HG02571 (cell line): ENCODE results near the gene ANKRD33.
"Not testable (repeated sequence)": the region's sequence is repeated elsewhere in the genome, so short reads cannot be mapped to it uniquely, and the experiment has no call there.

Experiments
- ATAC-seq: cut with Tn5 transposase; IDR thresholded peaks from one replicate; pipeline ENCODE4 v1.9.1; 2021; ENCODE audit warnings: mild to moderate bottlenecking, moderate library complexity; ENCODE audit not compliant: unreplicated experiment

Gene ANKRD33

DNA sequence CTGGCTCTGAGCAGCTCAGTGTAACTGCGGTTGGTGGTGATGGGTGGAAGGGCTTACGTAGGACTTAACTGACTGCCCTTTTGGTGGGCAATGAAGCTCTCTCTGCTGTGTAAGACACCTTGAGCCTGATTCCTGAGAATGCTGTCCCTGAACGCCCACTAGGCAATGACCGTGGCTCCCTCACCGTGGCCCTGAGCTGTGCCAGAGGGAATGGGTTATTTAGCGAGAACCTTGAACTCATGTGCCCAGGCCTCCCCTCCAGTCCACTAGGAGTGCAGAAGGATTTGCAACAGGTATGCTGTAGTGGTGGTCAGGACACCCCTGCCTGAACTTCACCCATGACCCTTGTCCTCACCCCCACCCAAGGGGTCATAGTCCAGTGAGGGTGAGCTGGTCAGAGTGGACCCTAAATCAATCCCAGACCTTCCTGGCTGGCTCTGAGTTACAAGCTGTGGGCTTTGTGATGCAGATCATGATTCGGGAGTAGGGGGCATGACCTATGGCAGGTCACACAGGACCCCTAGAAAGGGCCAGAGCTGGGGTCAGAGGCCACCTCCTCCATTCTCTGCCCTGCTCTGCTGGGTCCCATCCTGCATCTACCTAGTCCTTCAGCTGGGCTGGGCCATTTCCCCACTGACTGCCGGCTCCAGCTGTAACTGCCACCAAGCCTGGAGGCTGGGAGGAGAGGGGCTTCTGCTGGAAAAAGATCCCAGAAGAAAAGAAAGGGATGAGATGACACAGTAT is 14.5 kb upstream of the ANKRD33 start:
- ATAC-seq = no peak

DNA sequence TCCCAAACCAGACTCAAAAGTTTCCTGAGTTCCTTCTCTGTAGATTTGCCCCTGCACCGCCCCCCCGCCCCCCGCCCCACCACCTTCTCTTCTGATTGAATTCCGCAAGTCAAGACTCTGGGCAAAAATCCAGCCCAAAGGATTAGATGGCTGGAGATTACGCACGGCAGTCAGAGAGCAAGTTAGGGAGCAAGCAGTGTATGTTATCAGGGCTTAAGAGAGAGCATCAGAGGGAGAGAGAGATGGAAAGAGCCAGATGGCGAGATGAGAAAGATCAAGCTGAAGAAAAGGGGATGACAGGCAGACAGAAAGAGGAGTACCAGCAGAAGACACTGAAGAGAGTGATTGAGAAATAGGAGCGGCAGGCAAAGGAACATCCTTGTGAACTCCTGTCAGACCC is 13.9 kb upstream of the ANKRD33 start:
- ATAC-seq = no peak

DNA sequence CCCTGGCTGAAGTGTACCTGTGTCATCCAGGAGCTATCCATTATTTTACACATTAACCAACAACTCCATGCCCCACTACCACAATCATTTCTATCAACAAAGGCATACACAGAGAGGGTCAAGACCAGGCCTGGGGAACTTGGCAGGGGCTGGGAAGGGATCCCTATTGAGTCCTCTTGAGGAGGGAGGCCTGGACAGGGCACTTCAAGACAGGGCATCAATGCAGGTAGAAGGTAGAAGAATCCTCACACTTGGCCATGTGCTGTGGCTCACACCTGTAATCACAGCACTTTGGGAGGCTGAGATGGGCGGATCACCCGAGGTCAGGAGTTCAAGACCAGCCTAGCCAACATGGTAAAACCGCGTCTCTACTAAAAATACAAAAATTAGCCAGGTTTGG is 13.4 kb upstream of the ANKRD33 start:
- no peak for ATAC-seq

DNA sequence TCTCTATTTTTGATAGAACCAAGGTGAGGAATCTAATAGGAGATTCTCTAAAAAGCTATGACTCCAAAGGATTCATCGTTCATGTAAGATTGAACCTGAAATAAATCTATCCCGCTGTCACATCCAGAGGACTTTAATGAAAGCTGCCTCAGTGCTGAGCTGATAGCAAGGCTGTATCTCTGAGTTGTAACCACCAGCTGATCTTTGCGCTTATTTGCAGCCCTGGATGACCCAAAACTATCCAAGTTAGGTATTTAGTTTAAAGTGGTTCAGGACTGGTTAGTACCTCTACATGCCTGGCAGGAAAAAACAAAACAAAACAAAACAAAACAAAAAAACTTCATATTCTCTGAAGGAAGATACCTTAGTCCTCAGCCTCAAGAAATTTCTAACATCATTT is 8.8 kb upstream of the ANKRD33 start:
- ATAC-seq = no peak

DNA sequence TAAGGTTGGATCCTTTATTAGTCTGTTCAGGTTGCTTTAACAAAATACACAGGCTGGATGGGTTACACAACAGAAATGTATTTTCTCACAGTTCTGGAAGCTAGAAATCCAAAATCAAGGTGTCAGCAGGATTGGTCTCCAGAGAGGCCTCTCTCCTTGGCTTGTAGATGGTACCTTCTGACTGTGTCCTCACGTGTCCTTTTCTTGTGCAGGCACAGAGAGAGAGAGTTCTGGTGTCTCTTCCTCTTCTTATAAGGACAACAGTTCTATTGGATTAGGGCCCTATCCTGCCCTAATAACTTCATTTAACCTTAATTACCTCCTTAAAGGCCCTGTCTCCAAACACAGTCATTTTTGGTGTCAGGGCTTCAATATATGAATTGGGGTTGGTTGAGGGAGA is 4.6 kb upstream of the ANKRD33 start:
- ATAC-seq = no peak

DNA sequence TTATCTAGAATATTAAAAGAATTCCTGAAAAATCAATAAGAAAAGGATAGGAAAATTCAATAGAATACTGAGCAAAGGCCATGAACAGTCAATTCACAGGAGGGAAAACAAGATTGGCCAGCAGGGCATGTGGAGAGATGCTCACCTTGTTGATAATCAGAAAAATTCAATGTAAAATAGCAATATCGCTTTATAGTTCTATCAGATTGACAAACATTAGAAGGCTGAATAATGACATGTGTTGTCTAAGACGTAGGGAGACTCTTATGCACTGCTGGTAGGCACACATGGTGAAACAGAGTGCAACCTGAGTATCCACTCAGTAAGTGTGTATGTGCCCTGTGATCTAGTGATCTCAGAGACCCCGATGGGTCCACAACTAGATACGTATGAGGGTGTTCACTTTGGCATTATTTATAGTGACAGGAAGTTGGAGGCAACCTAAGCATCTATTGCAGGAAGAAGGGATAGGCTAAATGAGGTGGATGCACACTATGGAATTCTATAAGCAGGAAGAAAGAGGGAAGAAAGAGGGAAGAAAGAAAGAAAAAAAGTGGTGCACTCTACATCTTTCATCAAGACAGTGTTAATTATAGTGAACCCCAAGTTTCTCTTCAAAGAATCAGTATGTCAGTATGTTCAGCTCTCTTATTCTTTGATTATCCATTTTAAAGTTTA is 3.8 kb upstream of the ANKRD33 start:
- ATAC-seq = no peak

DNA sequence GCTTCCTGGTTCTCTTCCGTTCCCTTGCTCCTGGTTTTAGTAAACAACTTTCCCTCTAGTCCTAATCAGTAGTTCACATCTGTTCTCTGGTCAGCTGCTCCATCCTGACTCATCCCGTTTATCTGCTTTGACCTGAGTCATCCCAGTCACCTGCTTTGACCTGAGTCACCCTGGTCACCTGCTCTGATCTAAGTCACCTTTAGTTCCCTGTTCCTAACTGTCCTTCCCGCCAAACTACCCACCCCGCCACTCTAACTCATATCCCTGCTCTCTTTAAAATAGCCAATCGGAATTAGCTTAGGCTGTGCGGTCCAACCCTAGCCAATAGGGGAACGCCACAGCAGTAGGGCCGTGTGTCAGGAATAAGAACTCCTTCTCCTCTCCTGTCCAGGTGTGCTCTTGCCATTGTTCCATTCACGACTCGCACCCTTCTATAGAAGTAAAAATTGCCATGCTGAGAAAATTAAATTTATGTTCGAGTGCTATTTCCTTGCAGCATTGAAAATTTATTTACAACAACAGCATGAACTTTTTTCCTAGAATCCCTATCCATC is 3.1 kb upstream of the ANKRD33 start:
- no peak for ATAC-seq

DNA sequence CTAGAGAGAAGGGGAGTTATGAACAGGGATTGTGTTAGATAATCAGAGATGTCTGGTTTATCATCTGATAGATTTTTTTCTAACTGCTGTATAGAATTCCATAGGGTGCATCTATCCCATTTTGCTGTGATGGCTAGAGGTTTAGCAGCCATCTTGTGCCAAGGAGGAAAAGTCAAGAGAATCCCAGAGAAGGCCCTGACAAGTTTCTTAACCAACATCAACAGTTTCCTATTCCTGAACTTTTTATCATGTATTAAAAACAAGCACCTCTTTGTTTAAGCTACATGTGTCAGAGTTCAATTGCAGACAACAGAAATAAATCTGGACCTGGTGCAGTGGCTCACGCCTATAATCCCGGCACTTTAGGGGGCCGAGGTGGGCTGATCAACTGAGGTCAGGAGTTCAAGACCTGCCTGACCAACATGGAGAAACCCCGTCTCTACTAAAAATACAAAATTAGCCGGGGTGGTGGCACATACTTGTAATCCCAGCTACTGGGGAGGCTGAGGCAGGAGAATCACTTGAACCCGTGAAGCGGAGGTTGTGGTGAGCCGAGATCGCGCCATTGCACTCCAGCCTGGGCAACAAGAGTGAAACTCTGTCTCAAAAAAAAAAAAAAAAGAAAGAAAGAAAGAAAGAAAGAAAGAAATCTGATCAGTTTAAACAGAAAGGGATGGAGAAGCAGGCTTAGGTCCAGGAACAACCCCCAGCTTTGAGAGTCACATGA is 2.4 kb upstream of the ANKRD33 start:
- ATAC-seq = not testable (repeated sequence)

DNA sequence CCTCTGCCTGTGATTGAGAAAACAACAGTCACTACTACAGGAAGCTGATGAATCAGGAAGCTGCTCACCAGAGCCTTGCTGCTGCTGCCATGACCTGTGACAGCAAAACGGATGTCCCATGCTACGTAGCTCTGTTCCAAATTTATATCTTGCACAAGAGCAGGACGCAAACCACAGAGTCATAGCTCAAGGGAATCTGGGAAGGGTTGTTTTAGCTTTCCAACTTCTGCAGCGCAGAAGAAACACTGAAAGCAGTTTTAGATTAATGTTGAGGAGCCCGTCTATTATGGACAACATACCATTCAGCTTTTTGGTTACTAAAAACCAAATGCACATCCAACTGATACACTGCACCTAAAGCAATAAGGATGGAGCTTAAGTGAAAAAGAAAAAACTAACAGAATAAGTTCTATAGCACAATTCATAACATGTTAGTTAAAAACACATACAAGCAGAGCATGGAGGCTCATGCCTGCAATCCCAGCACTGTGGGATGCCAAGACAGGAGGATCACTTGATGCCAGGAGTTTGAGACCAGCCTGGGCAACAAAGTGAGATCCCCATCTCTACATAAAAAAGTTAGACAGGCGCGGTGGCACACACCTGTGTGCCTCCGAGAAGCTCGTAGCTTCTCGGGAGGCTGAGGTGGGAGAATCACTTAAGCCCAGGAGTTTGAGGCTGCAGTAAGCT is 1.7 kb upstream of the ANKRD33 start:
- ATAC-seq = no peak

DNA sequence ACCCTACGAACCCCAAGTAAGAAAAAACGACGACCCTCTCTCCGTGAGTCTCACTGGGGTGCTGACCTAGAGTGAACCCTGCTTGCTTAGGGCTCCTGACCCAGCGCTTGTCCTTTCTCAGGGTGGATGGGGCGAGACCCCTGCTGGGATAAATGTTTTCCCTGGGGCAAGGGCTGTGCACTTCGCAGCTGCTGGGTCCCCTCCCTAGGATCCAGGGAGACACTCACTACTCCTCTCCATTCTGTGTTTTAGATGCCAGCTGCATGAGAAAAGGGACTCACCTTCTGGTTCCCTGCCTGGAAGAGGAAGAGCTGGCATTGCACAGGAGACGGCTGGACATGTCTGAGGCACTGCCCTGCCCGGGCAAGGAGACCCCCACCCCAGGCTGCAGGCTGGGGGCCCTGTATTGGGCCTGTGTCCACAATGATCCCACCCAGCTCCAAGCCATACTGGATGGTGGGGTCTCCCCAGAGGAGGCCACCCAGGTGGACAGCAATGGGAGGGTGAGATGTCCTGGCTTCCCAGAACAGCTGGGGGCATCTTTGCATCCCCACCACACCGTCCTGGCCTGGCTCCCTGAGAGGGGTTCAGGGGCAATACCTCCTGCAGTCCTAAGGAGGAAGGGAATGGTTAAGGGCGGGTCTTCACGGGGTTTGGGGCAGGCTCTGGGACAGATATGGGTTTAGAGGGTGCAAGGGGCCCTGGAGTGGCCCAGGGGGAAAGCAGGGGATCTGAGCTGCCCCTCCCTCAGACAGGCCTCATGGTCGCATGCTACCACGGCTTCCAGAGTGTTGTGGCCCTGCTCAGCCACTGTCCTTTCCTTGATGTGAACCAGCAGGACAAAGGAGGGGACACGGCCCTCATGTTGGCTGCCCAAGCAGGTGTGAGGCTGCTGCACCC is 663 bp downstream of the ANKRD33 start:
- no peak for ATAC-seq

- ATAC-seq = no peak
Measured at GRCh38 chr12:51889216-51890132, 1.6 kb downstream of the ANKRD33 start.

DNA sequence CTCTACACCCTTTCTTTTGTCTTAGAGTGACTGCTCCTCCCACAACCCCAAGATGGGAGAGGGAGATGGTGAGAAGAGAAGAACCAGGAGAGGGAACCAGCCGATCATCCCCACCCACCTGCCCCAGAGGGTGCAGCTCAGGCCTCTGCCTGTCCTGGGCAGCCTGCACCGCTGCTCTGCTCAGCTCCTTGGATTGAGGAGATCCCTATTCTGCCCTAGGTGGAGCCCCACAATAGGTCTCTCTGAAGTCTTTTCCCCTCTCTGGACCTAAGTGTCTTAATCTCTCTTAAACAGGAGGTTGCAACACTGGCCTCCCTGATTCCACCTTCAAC is 2.2 kb downstream of the ANKRD33 start:
- no peak for ATAC-seq

DNA sequence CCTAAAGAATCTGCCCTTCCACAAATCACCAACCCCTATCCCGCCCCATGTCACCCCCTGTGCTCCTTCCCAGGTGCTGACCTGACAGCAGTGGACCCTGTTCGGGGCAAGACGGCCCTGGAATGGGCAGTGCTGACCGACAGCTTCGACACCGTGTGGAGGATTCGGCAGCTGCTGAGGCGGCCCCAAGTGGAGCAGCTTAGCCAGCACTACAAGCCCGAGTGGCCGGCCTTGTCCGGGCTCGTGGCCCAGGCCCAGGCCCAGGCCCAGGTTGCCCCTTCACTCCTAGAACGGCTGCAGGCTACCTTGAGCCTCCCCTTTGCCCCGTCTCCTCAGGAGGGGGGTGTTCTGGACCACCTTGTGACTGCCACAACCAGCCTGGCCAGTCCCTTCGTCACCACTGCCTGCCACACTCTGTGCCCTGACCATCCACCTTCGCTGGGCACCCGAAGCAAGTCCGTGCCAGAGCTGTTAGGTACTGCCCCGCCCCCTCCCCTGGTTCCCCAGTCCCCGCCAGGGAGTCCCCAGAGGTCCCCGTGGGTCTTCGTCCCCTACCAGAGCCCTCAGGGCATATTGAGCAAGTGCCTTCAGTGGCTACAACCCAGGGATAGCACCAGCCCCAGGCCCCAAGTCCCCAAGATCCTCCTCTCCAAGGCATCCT is 2.7 kb downstream of the ANKRD33 start:
- no peak for ATAC-seq

- ATAC-seq = no peak
Measured at GRCh38 chr12:51891843-51892242, 3.9 kb downstream of the ANKRD33 start.

GRCh38 chr12:51893786-51894185 is 5.9 kb downstream of the ANKRD33 start:
- no peak for ATAC-seq

DNA sequence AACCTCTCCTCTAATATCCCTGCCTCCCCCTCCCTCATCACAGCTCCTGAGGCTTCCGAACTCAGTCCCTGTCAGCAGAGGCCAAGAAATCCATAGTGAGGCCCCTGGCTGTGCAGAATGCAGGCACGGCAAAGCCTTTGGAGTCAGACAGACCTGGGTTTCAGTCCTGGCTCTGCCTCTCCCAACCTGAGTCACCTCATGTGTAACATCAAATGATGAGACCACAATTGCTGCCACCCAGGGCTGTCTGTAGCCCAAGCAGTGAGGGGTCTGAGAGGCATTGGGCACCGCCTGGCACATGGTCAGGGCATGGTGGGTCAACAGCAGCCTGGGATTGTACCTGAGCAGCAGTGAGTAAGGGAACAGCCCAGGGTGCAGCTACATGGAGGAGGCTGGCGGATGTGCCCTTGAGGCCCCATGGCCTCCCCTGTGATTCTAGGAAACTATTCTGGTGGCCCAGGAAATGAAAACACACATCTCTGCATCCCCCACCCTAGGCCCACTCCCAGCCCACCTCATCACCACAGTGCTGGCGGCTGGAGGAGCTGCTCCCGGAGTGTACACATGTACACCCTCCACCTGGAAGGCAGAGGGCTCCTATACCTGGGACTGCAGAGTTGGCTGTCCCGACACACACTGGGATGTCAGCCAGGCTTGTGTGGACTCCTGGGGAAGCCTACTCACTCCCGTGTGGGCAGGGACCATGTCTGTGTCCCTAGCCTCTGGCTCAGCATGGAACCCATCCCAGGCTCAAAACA is 7.7 kb downstream of the ANKRD33 start:
- ATAC-seq = no peak

- ATAC-seq = no peak
Measured at GRCh38 chr12:51896236-51896635, 8.3 kb downstream of the ANKRD33 start.

- ATAC-seq = no peak
Measured at GRCh38 chr12:51897181-51897580, 9.3 kb downstream of the ANKRD33 start.
